NAMALWA (cell line): ENCODE data around the gene WDR74.
"Not testable (repeated sequence)": the region's sequence is repeated elsewhere in the genome, so short reads cannot be mapped to it uniquely, and the experiment has no call there.

Experiments
- DNase-seq: peaks from one replicate; pipeline ENCODE4 v3.0.0-alpha.2; 2015; ENCODE audit warnings: low spot score

WDR74 gene

GRCh38 chr11:62859281-62859703 lies 19.9 kb upstream of the WDR74 start:
- DNase-seq = not testable (repeated sequence)

GRCh38 chr11:62858201-62858600 lies 18.8 kb upstream of the WDR74 start:
- DNase-seq = no peak

GRCh38 chr11:62857541-62857982 lies 18.2 kb upstream of the WDR74 start:
- DNase-seq = no peak

GRCh38 chr11:62856333-62856895 lies 17.0 kb upstream of the WDR74 start:
- DNase-seq = peak; percentile 52

- DNase-seq = peak; percentile 99
These were observed 16.4 kb upstream of the WDR74 start for GRCh38 chr11:62855571-62856332.

- peak; percentile 61 for DNase-seq
These were observed 15.6 kb upstream of the WDR74 start for GRCh38 chr11:62854825-62855570.

GRCh38 chr11:62854013-62854824 lies 14.8 kb upstream of the WDR74 start:
- DNase-seq = no peak

- peak; percentile 43 for DNase-seq
These were observed 14.0 kb upstream of the WDR74 start for GRCh38 chr11:62853279-62853965.

GRCh38 chr11:62852523-62853188 lies 13.3 kb upstream of the WDR74 start:
- no peak for DNase-seq

GRCh38 chr11:62851807-62852522 lies 12.6 kb upstream of the WDR74 start:
- DNase-seq = peak; percentile 81

GRCh38 chr11:62850911-62851806 lies 11.8 kb upstream of the WDR74 start:
- DNase-seq = peak; percentile 83

- peak; percentile 32 for DNase-seq
These were observed 8.5 kb upstream of the WDR74 start for GRCh38 chr11:62847767-62848314.

GRCh38 chr11:62846177-62846576 lies 6.8 kb upstream of the WDR74 start:
- no peak for DNase-seq

- DNase-seq = no peak
These were observed 4.8 kb upstream of the WDR74 start for GRCh38 chr11:62844154-62844553.

GRCh38 chr11:62843466-62843865 lies 4.1 kb upstream of the WDR74 start:
- no peak for DNase-seq

GRCh38 chr11:62842891-62843290 lies 3.5 kb upstream of the WDR74 start:
- DNase-seq = not testable (repeated sequence)

GRCh38 chr11:62842171-62842741 lies 2.9 kb upstream of the WDR74 start:
- DNase-seq = peak; percentile 59

- DNase-seq = peak; percentile 99
These were observed 2.2 kb upstream of the WDR74 start for GRCh38 chr11:62841361-62842170.
